ENCODE measurements around the gene FBXO8.

GRCh38 chr4:174222266-174222872, 61.1 kb downstream of the FBXO8 start:
- TF ChIP-seq POLR2A (IDR thresholded peaks at IDR 0.05) = no peak
- TF ChIP-seq CTCF (IDR thresholded peaks at IDR 0.05) = peak; percentile 23 to 73 (median 36)
